HG03025 (cell line): ENCODE results near the gene CACNG3.
"Not testable (repeated sequence)": the region's sequence is repeated elsewhere in the genome, so short reads cannot be mapped to it uniquely, and the experiment has no call there.

ENCODE experiments used
- ATAC-seq: cut with Tn5 transposase; IDR thresholded peaks from one replicate; pipeline ENCODE4 v1.9.1; 2021; ENCODE audit warnings: mild to moderate bottlenecking, moderate library complexity; ENCODE audit not compliant: unreplicated experiment, low FRiP score

The CACNG3 gene

GRCh38 chr16:24328835-24329452 is 72.8 kb downstream of the CACNG3 start:
- no peak for ATAC-seq

GRCh38 chr16:24332178-24332577 is 76.0 kb downstream of the CACNG3 start:
- ATAC-seq: no peak

GRCh38 chr16:24332582-24333090 is 76.5 kb downstream of the CACNG3 start:
- no peak for ATAC-seq

GRCh38 chr16:24336491-24336890 is 80.4 kb downstream of the CACNG3 start:
- ATAC-seq: no peak

- no peak for ATAC-seq
Observed at GRCh38 chr16:24337013-24337412, 80.9 kb downstream of the CACNG3 start.

- not testable (repeated sequence) for ATAC-seq
Observed at GRCh38 chr16:24343829-24344228, 87.7 kb downstream of the CACNG3 start.

- ATAC-seq: no peak
Observed at GRCh38 chr16:24344784-24345183, 88.6 kb downstream of the CACNG3 start.

- ATAC-seq: no peak
Observed at GRCh38 chr16:24345704-24346103, 89.6 kb downstream of the CACNG3 start.

- no peak for ATAC-seq
Observed at GRCh38 chr16:24346734-24347133, 90.6 kb downstream of the CACNG3 start.

- ATAC-seq: no peak
Observed at GRCh38 chr16:24347556-24347955, 91.4 kb downstream of the CACNG3 start.

- no peak for ATAC-seq
Observed at GRCh38 chr16:24348545-24349290, 92.6 kb downstream of the CACNG3 start.

- no peak for ATAC-seq
Observed at GRCh38 chr16:24349320-24349719, 93.2 kb downstream of the CACNG3 start.

GRCh38 chr16:24352746-24353145 is 96.6 kb downstream of the CACNG3 start:
- no peak for ATAC-seq

GRCh38 chr16:24353622-24354021 is 97.5 kb downstream of the CACNG3 start:
- ATAC-seq: no peak

- ATAC-seq: no peak
Observed at GRCh38 chr16:24357511-24357910, 101.4 kb downstream of the CACNG3 start.

- no peak for ATAC-seq
Observed at GRCh38 chr16:24358117-24358516, 102.0 kb downstream of the CACNG3 start.

- ATAC-seq: no peak
Observed at GRCh38 chr16:24359490-24359889, 103.4 kb downstream of the CACNG3 start.

- ATAC-seq: no peak
Observed at GRCh38 chr16:24360936-24361335, 104.8 kb downstream of the CACNG3 start.

GRCh38 chr16:24364596-24364995 is 108.5 kb downstream of the CACNG3 start:
- no peak for ATAC-seq

GRCh38 chr16:24367186-24367710 is 111.1 kb downstream of the CACNG3 start:
- no peak for ATAC-seq

GRCh38 chr16:24372824-24373223 is 116.7 kb downstream of the CACNG3 start:
- no peak for ATAC-seq

GRCh38 chr16:24378999-24379398 is 122.9 kb downstream of the CACNG3 start:
- ATAC-seq: no peak
